ENCODE measurements around the gene UBXN6.

Gene UBXN6

DNA sequence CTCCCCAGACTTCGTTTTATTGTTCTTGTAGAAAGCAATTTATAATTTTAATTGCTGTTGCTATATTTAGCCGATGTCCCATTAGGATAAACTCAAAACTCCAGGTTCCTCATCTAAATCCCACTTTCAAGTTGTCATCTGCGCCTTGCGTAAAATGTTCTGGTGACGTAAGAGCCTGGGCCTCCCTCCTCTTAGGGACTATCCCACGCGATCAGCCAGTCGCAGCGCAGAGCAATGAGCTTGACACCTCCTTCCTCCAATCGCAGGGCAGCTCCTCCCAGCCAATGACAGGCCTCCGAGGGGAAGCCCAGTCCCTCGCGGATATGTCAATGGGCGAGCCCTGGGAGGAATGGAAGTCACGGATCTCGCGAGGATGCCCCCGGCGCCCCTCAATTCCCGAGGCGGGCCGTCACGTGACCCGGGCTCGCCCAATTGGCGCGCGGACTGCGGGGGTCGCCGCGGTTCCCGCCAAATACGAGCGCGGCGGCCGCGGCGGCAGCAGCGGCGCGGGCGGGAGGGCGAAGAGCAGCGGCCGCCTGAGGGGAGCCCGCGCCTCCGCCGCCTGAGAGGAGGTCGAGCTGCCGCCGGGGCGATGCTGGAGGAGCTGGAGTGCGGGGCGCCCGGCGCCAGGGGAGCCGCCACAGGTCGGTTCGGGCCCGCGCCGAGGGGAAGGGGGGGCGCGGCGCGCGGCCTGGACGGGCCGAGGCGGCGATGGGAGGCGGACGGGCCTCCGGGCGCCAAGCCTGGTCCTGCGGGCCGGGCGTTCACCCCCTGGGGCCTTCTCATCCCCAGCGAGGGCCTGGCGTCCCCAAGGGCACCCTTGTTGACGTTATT lies 55.2 kb downstream of the UBXN6 start, which contains the start of gene CHAF1A:
TSS of gene CHAF1A (plus strand) at position 470 of the 834 bp plus-strand sequence. CDS start at position 593, 123 bp downstream.
- peak; percentile 100 for DNase-seq

DNA sequence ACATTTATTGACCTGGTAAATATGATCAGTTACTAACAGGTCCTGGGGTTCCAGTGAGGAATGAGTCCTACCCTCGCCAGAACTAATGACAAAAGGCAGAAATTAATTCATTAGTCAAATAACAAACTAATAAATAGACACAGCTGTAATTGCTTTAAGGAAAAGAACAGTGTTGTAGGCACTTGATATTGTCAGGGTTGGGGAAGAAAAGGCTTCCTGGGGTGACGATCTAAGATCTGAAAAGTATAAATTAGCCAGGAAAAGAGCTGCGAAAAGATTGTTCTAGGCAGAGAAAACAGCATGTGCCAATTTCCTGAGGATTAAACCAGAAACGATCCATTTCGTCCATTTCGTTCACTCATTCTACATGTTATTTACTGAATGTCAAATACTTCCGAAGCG lies 55.8 kb downstream of the UBXN6 start:
- no peak for DNase-seq

DNA sequence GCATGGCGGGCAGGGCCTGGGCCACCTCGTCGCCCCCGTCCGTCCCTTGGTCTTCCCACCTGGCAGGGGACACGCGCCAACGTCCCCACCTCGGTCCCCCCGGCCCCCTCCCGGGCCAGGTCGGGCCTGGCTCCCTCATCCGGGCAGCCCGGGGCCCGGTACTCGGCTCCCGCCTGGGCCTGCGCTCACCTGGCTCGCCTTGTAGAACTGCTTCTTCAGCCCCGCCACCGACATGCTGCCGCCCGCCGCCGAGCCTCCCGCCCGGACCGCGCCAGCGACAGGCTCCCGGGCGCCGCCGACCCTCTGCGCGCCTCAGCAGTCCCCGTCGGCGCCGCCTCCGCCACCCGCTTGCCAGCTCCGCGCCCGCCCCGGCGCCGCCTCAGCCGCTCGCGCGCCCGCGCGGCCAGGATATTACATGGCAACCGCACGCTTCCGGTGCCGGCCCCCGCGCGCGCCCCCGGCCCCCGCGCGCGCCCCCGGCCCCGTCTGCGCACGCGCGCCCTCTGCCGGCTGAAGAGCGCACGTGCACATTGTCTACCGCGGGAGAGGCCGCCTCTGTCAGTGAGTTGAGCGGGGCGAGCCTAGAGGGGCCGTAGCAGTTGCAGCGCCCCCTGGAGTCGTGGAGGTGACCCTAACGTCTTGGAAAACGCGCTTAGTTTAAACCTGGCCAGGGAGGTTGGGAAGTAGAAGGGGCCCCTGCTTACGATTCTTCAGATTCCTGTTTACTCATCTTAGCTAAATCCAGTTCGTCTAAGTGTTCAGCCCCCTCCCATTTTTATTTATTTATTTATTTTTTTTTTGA lies 57.3 kb downstream of the UBXN6 start, which contains the start of gene SH3GL1:
TSS of gene SH3GL1 (minus strand) at position 413 of the 802 bp plus-strand sequence. CDS start at position 234, 179 bp downstream.
- DNase-seq: peak; percentile 90

GRCh38 chr19:4399812-4400134 lies 57.8 kb downstream of the UBXN6 start:
- DNase-seq: no peak

GRCh38 chr19:4396949-4397783 lies 60.4 kb downstream of the UBXN6 start:
- no peak for DNase-seq

Data from fibroblast of skin of right quadriceps (primary cell).